NCI-H128 (cell line): ENCODE data around the gene FKBP9.
A peak's percentile ranks its signal among the peaks of the same experiment; 100 is the strongest.
"Not testable (repeated sequence)": the region's sequence is repeated elsewhere in the genome, so short reads cannot be mapped to it uniquely, and the experiment has no call there.

ENCODE experiments used
- DNase-seq: peaks from one replicate; lab custom pipeline; 2025; ENCODE audit not compliant: unreplicated experiment; lab: John Stamatoyannopoulos, UW

FKBP9 gene

GRCh38 chr7:33004104-33004616 is 46.9 kb downstream of the FKBP9 start:
- DNase-seq: not testable (repeated sequence)

- DNase-seq: not testable (repeated sequence)
Measured at GRCh38 chr7:33005193-33005592, 48.0 kb downstream of the FKBP9 start.

- not testable (repeated sequence) for DNase-seq
Measured at GRCh38 chr7:33005690-33006089, 48.5 kb downstream of the FKBP9 start.

- no peak for DNase-seq
Measured at GRCh38 chr7:33009734-33010133, 52.5 kb downstream of the FKBP9 start.

GRCh38 chr7:33012364-33012763 is 55.1 kb downstream of the FKBP9 start:
- no peak for DNase-seq

- DNase-seq: no peak
Measured at GRCh38 chr7:33024189-33024757, 67.0 kb downstream of the FKBP9 start.

- no peak for DNase-seq
Measured at GRCh38 chr7:33035776-33036175, 78.5 kb downstream of the FKBP9 start.

- no peak for DNase-seq
Measured at GRCh38 chr7:33038639-33039038, 81.4 kb downstream of the FKBP9 start.

GRCh38 chr7:33039257-33039902 is 82.1 kb downstream of the FKBP9 start:
- DNase-seq: no peak

GRCh38 chr7:33039903-33040292 is 82.7 kb downstream of the FKBP9 start:
- DNase-seq: no peak

- DNase-seq: no peak
Measured at GRCh38 chr7:33040803-33041516, 83.7 kb downstream of the FKBP9 start.

- DNase-seq: no peak
Measured at GRCh38 chr7:33041631-33042428, 84.6 kb downstream of the FKBP9 start.

- no peak for DNase-seq
Measured at GRCh38 chr7:33043501-33044400, 86.5 kb downstream of the FKBP9 start.

- DNase-seq: no peak
Measured at GRCh38 chr7:33044401-33044718, 87.1 kb downstream of the FKBP9 start.

- no peak for DNase-seq
Measured at GRCh38 chr7:33044986-33045385, 87.7 kb downstream of the FKBP9 start.

- DNase-seq: no peak
Measured at GRCh38 chr7:33048257-33048656, 91.0 kb downstream of the FKBP9 start.

GRCh38 chr7:33048704-33049103 is 91.5 kb downstream of the FKBP9 start:
- DNase-seq: no peak

GRCh38 chr7:33050535-33051318 is 93.5 kb downstream of the FKBP9 start:
- DNase-seq: peak; percentile 22

- no peak for DNase-seq
Measured at GRCh38 chr7:33053721-33054120, 96.5 kb downstream of the FKBP9 start.
